A673 (cell line): ENCODE results near the gene SEMA6C. TPM values are rescaled to one million over a fixed set of nuclear protein-coding genes. Genes with fewer than 3 reads are reported as not detected.
"Not testable (repeated sequence)": the region's sequence is repeated elsewhere in the genome, so short reads cannot be mapped to it uniquely, and the experiment has no call there.

Experiments
- Bru-seq: library from RNA; stranded (reverse); fragments of 400-500 nt; gene quantifications from one replicate; lab custom pipeline; 2021; lab: Mats Ljungman, UMichigan
- BruChase-seq, 2 experiments: library from RNA; stranded (reverse); fragments of 400-500 nt; gene quantifications; one replicate each; lab custom pipeline; 2021; lab: Mats Ljungman, UMichigan
- BruUV-seq: library from RNA; stranded (reverse); fragments of 400-500 nt; replicated peaks from 2 replicates; lab custom pipeline; 2021; lab: Mats Ljungman, UMichigan
- CTCF ChIA-PET: fragments of 300-600 bp; sonication (Branson Sonifier 250); formaldehyde crosslinking; loops from one replicate; lab custom pipeline; 2022; ENCODE audit warnings: antibody characterized with exemption; lab: Charles Lee
- POLR2A ChIA-PET: fragments of 300-600 bp; sonication (Branson Sonifier 250); formaldehyde crosslinking; loops from one replicate; lab custom pipeline; 2022; ENCODE audit warnings: antibody characterized with exemption; ENCODE audit not compliant: low non-redundant PET; lab: Charles Lee
- DNase-seq: peaks from one replicate; pipeline ENCODE4 v3.0.0-alpha.2; 2015; ENCODE audit warnings: low spot score
- H3K27ac ChIP-seq: fragments of 200-600 bp; sonication (generic); 2 replicates; pipeline ENCODE4 v1.5.1; 2016; ENCODE audit warnings: mixed run types, low read depth, mild to moderate bottlenecking, mixed read lengths, antibody characterized with exemption, low read length; ENCODE audit not compliant: poor library complexity, severe bottlenecking
- H3K27me3 ChIP-seq: fragments of 200-600 bp; sonication (generic); replicated peaks from 2 replicates; pipeline ENCODE4 v1.6.1; 2017; ENCODE audit warnings: mixed run types, low read depth, mild to moderate bottlenecking, mixed read lengths, antibody characterized with exemption, low read length; ENCODE audit not compliant: insufficient read depth, poor library complexity
- H3K36me3 ChIP-seq: fragments of 200-600 bp; sonication (generic); 2 replicates; pipeline ENCODE4 v1.6.1; 2016; ENCODE audit warnings: mixed run types, mild to moderate bottlenecking, mixed read lengths, antibody characterized with exemption, low read length; ENCODE audit not compliant: insufficient read depth, poor library complexity, severe bottlenecking
- H3K4me1 ChIP-seq: fragments of 200-600 bp; sonication (generic); 2 replicates; pipeline ENCODE4 v1.6.1; 2017; ENCODE audit warnings: mixed run types, mild to moderate bottlenecking, mixed read lengths, antibody characterized with exemption, low read length; ENCODE audit not compliant: insufficient read depth, poor library complexity, severe bottlenecking
- H3K4me3 ChIP-seq: fragments of 200-600 bp; sonication (generic); 2 replicates; pipeline ENCODE4 v1.5.1; 2016; ENCODE audit warnings: low read depth, mixed run types, mild to moderate bottlenecking, mixed read lengths, low read length; ENCODE audit not compliant: poor library complexity, severe bottlenecking
- H3K9me3 ChIP-seq: fragments of 200-600 bp; sonication (generic); 2 replicates; pipeline ENCODE4 v1.6.1; 2016; ENCODE audit warnings: mixed run types, low read depth, mild to moderate bottlenecking, mixed read lengths, antibody characterized with exemption, low read length; ENCODE audit not compliant: poor library complexity, severe bottlenecking
- CTCF ChIP-seq: fragments of 300-800, 200-600 bp; sonication (generic); conservative IDR thresholded peaks from 2 replicates; pipeline ENCODE4 v1.5.1; 2017; ENCODE audit warnings: low read depth, mild to moderate bottlenecking, antibody characterized with exemption, low read length, moderate library complexity, mixed read lengths
- EZH2 ChIP-seq: fragments of 200-600 bp; sonication (generic); IDR thresholded peaks from 2 replicates; pipeline ENCODE4 v1.6.1; 2017; ENCODE audit warnings: borderline replicate concordance, low read depth, mild to moderate bottlenecking, mixed read lengths, antibody characterized with exemption, low read length; ENCODE audit not compliant: poor library complexity, severe bottlenecking
- intact Hi-C: fragments of 100-400 bp; cut with micrococcal nuclease; formaldehyde crosslinking; loops from one replicate; pipeline ENCODE4 v1.10.0; 2022; ENCODE audit not compliant: unreplicated experiment
- long read RNA-seq: library from polyadenylated mRNA; stranded (forward); transcript quantifications from one replicate; pipeline ENCODE4 v2.0.0, GENCODE V29; 2022
- total RNA-seq: library from RNA; stranded (reverse); gene quantifications from 2 replicates; pipeline ENCODE4 v1.2.3, GENCODE V29; 2021

The SEMA6C gene, protein sequence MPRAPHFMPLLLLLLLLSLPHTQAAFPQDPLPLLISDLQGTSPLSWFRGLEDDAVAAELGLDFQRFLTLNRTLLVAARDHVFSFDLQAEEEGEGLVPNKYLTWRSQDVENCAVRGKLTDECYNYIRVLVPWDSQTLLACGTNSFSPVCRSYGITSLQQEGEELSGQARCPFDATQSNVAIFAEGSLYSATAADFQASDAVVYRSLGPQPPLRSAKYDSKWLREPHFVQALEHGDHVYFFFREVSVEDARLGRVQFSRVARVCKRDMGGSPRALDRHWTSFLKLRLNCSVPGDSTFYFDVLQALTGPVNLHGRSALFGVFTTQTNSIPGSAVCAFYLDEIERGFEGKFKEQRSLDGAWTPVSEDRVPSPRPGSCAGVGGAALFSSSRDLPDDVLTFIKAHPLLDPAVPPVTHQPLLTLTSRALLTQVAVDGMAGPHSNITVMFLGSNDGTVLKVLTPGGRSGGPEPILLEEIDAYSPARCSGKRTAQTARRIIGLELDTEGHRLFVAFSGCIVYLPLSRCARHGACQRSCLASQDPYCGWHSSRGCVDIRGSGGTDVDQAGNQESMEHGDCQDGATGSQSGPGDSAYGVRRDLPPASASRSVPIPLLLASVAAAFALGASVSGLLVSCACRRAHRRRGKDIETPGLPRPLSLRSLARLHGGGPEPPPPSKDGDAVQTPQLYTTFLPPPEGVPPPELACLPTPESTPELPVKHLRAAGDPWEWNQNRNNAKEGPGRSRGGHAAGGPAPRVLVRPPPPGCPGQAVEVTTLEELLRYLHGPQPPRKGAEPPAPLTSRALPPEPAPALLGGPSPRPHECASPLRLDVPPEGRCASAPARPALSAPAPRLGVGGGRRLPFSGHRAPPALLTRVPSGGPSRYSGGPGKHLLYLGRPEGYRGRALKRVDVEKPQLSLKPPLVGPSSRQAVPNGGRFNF
- total RNA-seq, result 4.7 and 8.9 TPM in 2 replicates
- percentile 37 among the genes with signal in this experiment for Bru-seq, nascent RNA
- BruChase-seq, experiment 1, labeled RNA remaining after a 2-hour chase, result percentile 47 among the genes with signal in this experiment
- BruChase-seq, experiment 2, labeled RNA remaining after a 6-hour chase, result percentile 44 among the genes with signal in this experiment
- long read RNA-seq, partial matches to known transcripts, result 1 of 6 reads
- long read RNA-seq, other reads (novel, unspliced or antisense), result 4 of 6 reads

- BruUV-seq, result no TSS peak
- no peaks in the 10 kb centered on the region for H3K36me3 ChIP-seq
- H3K4me3 ChIP-seq, result peak within 1 kb of the TSS; percentile 86
- H3K9me3 ChIP-seq, result no peaks in the 10 kb centered on the region
- peak; percentile 88 for DNase-seq
- H3K27me3 ChIP-seq, result no peaks in the 10 kb centered on the region
- no peak for TF ChIP-seq EZH2
- no peak for TF ChIP-seq CTCF
- H3K4me1 ChIP-seq, result peaks cover 9% of the 10 kb centered on the region
- H3K27ac ChIP-seq, result peak within 1 kb of the TSS; percentile 66
- intact Hi-C loops, result no loop called here
- ChIA-PET CTCF (interaction anchor here (0.6 kb wide), 1 partner anchor 614 kb away, joined by 6 read pairs; no protein-coding TSS in a partner anchor), POLR2A (no interaction called here)
Observed at GRCh38 chr1:151146412-151147131, at the start of gene SEMA6C. SEMA6C (minus strand) TSS chr1:151146631; CDS start chr1:151142621, 4,010 bp downstream.

DNA sequence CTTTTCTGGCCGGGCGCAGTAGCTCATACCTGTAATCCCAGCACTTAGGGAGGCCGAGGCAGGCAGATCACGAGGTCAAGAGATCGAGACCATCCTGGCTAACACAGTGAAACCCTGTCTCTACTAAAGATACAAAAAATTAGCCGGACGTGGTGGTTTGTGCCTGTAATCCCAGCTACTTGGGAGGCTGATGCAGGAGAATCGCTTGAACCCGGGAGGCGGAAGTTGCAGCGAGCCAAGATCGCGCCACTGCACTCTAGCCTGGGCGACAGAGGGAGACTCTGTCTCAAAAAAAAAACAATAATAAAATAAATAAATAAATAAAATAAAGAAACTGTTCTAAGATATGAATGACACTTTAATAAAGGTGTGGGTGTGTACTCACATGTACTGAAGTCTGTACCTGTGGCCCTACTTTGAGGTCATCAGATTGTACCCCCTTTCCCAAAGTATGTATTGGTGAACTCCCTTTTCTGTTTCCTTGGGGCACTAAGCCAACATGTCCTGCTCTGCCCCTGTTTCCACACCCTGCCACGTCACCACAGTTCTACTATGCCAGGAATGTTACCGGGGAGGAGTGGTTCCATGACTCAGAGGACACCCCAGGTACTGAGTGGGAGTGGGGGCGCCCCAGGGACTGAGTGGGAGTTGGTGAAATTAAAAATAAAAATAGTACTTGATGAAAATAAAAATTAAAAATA is 48.6 kb upstream of the SEMA6C start:
- DNase-seq, result peak; percentile 72
- intact Hi-C loops, H3K27me3 ChIP-seq, BruUV-seq, H3K9me3 ChIP-seq, H3K4me1 ChIP-seq, H3K36me3 ChIP-seq, CTCF ChIA-PET: not testable (repeated sequence)
- Histone ChIP-seq H3K4me3 (peak overlapping the region; percentile 45), H3K27ac (peak overlapping the region; percentile 67)
- POLR2A ChIA-PET, result interaction anchor here (0.6 kb wide), 2 partner anchors 87 to 202 kb away, joined by 3 to 4 read pairs; no protein-coding TSS in a partner anchor

- intact Hi-C loops, result no loop called here
- Histone ChIP-seq H3K4me1 (no peaks in the 10 kb centered on the region), H3K4me3 (no peak overlapping the region), H3K9me3 (no peaks in the 10 kb centered on the region), H3K27ac (no peak overlapping the region), H3K27me3 (no peaks in the 10 kb centered on the region), H3K36me3 (no peaks in the 10 kb centered on the region)
- no TSS peak for BruUV-seq
- TF ChIP-seq CTCF (no peak), EZH2 (no peak)
- CTCF ChIA-PET, result no interaction called here
- POLR2A ChIA-PET, result no interaction called here
- DNase-seq, result no peak
Observed at GRCh38 chr1:151193856-151194255, 47.4 kb upstream of the SEMA6C start.
